HEK293 (cell line): ENCODE results near the gene WWOX.

ENCODE experiments used
- ATF2 ChIP-seq: fragments of 450-650 bp; formaldehyde crosslinking; IDR thresholded peaks from 2 replicates; pipeline ENCODE4 v1.5.1; 2016; ENCODE audit warnings: missing biosample characterization, missing genetic modification characterization, low read depth
- CTCF ChIP-seq: fragments of 450-650 bp; formaldehyde crosslinking; IDR thresholded peaks from 2 replicates; pipeline ENCODE4 v1.5.1; 2016; ENCODE audit warnings: missing biosample characterization, missing genetic modification characterization
- GLI2 ChIP-seq: fragments of 450-650 bp; formaldehyde crosslinking; IDR thresholded peaks from 2 replicates; pipeline ENCODE4; 2017; ENCODE audit warnings: missing biosample characterization, missing genetic modification characterization, low read depth, borderline replicate concordance
- RBAK ChIP-seq: fragments of 450-650 bp; formaldehyde crosslinking; IDR thresholded peaks from 2 replicates; pipeline ENCODE4 v1.5.1; 2016; ENCODE audit warnings: missing biosample characterization, missing genetic modification characterization
- SCRT2 ChIP-seq: fragments of 450-650 bp; formaldehyde crosslinking; IDR thresholded peaks from 2 replicates; pipeline ENCODE4 v1.5.1; 2016; ENCODE audit warnings: missing biosample characterization, missing genetic modification characterization
- TCF7L2 ChIP-seq: IDR thresholded peaks from 2 replicates; pipeline ENCODE4 v1.6.1; 2011; ENCODE audit warnings: low read depth, mild to moderate bottlenecking, inconsistent platforms, low read length, moderate library complexity, borderline replicate concordance
- ZNF114 ChIP-seq: fragments of 450-650 bp; formaldehyde crosslinking; IDR thresholded peaks from 2 replicates; pipeline ENCODE4 v1.5.0; 2017; ENCODE audit warnings: missing biosample characterization, missing genetic modification characterization
- ZNF169 ChIP-seq: fragments of 450-650 bp; formaldehyde crosslinking; IDR thresholded peaks from 2 replicates; pipeline ENCODE4 v1.5.1; 2016; ENCODE audit warnings: missing biosample characterization, missing genetic modification characterization
- ZNF292 ChIP-seq: fragments of 450-650 bp; formaldehyde crosslinking; IDR thresholded peaks from 2 replicates; pipeline ENCODE4 v1.5.1; 2016; ENCODE audit warnings: low read depth, missing biosample characterization, missing genetic modification characterization, borderline replicate concordance
- ZNF768 ChIP-seq: fragments of 450-650 bp; formaldehyde crosslinking; IDR thresholded peaks from 2 replicates; pipeline ENCODE4 v1.5.1; 2018; ENCODE audit warnings: missing biosample characterization, mild to moderate bottlenecking, missing genetic modification characterization

GRCh38 chr16:79007614-79008013 lies 908.2 kb downstream of the WWOX start:
- TF ChIP-seq ZNF114 (tag by site-specific recombination) = no peak
- no peak for TF ChIP-seq ZNF169 (tag by site-specific recombination)
- no peak for TF ChIP-seq TCF7L2
- TF ChIP-seq ATF2 (tag by site-specific recombination) = no peak
- TF ChIP-seq CTCF = no peak
- TF ChIP-seq SCRT2 (tag by site-specific recombination) = no peak
- TF ChIP-seq GLI2 = no peak
- TF ChIP-seq RBAK (tag by site-specific recombination) = no peak
- TF ChIP-seq ZNF292 (tag by site-specific recombination) = no peak
- TF ChIP-seq ZNF768 (tag by site-specific recombination) = no peak
